IPS-18c (cell line): ENCODE results near the gene PRKAG2.

Experiments used
- H3K4me3 ChIP-seq: 2 replicates; pipeline ENCODE4 v1.7.0; 2013; ENCODE audit warnings: low read depth, mild to moderate bottlenecking, low read length, moderate library complexity; ENCODE audit not compliant: insufficient read depth
- H3K9me3 ChIP-seq: one replicate; pipeline ENCODE4 v1.6.1; 2013; ENCODE audit warnings: mild to moderate bottlenecking, low read length, moderate library complexity; ENCODE audit not compliant: control insufficient read depth, insufficient read depth

PRKAG2 gene

DNA sequence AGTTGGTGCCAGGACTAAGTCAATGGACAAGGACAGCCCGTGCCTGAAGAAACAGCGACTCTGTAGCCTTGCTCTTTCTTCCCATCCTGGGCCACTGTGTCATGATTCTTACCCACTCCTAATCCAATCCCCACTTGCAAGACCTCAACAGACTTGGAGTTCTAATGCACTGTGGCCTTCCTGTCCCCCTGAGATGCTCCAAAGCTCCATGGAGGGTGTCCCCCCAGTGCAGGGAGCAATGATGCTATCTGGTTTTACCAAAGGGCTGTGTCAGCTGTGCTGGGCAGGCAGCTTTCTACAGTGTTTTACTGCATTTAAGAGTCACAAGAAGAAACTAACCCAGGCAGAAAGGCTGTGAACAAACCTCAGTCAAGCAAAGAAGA lies 108.1 kb downstream of the PRKAG2 start:
- Histone ChIP-seq H3K4me3 (no peak overlapping the region), H3K9me3 (no peaks in the 10 kb centered on the region)

DNA sequence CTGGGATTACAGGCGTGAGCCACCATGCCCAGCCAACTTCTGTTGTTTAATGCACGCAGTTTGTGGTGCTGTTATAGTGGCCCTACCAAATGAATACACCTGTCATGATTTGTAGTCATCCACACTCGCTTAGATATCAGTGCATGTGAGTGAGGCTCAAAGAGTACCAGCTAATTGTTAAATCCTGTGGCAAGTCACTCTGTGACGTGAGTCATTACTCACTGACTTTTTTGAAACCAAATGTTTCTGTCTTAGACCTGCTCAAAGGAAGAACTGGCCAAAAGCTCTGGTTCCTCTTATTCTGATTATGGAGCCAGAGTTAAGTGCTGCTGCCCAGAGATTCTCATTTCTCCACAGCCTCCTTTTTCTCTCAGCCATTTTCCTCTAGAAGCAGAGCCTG lies 109.4 kb downstream of the PRKAG2 start:
- Histone ChIP-seq H3K9me3 (no peaks in the 10 kb centered on the region), H3K4me3 (no peak overlapping the region)

DNA sequence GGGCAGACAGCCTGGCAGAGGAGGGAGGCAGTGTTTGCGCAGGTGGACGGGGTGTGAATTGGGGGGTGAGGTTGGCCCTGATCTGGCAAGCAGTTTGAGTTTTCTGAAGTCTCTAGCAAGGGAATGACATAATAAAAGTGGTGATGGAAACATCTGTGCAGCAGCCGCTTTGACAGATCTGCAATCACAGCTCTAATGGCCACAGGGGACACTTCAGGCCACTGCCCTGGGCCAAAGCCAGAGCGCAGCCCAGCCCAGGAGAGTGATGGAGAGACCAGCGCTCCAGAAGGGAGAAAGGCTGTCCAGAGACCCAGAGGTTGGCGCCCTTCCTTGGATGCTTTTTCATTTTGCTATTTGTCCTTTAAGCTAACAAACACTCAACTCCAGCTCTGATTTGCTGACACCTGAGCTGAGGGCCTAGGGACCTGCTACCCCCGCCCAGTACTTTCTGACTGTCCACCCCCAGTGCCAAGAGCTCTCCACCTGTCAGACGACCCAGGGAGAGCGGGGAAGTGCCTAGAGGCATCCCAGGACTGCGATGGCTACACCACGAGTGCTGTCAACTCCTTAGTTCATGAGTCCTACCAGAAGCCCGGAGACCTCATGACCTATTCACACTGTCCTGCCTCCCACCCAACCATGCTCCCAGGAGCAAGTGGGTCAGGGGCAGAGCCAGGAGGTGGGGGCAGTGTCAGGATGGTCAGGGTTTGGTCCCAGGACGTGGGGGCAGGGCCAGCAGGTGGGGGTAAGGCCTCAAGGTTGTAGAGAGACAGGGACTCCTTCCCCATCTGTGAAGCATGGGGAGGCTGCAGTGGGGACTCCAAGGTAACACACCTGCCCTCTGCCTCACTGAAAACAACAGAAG lies 112.6 kb downstream of the PRKAG2 start:
- Histone ChIP-seq H3K9me3 (no peaks in the 10 kb centered on the region), H3K4me3 (no peak overlapping the region)

DNA sequence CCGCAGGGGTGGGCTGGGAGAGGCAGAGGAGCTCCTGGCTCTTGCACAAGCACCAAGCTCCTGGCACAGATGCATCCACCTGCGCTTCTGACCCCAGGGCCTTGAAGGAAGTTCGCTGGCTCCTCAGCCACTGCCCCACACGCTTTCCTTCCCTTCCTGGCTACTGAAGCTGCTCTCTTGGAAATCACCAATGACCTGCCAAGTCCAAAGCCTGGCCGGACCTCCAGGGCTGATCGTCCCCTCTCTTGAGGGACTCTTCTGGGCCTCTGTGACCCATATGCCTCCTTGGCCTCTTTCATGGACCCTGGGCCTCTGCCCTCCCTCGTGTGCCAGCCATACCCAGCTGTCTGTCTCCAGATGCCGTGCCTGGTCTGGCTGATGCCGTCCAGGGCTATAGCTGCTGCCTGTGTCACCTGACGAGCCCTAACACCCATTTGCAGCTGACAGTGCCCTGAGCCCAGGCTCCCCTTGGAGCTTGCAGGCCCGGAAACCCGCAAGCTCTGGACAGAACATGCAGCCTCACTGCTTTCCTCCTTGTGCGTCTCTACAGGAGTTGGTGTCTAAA lies 113.4 kb downstream of the PRKAG2 start:
- Histone ChIP-seq H3K9me3 (no peaks in the 10 kb centered on the region), H3K4me3 (no peak overlapping the region)

DNA sequence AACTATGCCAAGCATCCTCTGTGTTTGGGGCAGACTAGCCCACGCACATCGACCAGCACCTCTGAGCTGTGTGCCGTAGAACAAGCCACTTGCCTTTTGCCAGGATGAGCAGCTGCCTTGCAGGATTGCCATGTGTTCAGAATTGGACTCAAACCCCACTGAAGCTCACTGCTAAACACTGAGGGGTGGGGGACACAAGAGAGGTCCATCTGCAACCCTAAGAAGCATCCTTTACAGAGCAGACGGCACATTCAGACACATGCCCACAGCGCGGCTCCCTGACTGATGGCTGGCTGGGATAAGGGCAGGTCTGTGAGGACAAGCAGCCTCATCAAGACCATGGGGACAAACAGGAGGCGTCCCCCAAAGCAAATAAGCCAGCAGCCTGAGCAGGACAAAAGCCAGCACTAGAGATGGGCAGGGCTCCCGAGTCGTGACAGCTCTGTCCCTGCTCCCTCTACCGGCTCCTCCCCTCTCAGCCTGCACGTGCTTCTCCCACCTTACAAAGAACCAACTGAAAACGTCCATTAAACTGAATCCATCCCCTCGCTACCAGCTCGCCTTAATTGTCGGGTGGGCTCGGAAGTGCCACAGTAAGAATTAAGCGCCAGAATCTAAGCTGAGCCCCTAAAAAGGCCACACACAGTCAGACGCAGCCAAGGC lies 114.2 kb downstream of the PRKAG2 start:
- H3K9me3 ChIP-seq: no peaks in the 10 kb centered on the region
- H3K4me3 ChIP-seq: no peak overlapping the region

DNA sequence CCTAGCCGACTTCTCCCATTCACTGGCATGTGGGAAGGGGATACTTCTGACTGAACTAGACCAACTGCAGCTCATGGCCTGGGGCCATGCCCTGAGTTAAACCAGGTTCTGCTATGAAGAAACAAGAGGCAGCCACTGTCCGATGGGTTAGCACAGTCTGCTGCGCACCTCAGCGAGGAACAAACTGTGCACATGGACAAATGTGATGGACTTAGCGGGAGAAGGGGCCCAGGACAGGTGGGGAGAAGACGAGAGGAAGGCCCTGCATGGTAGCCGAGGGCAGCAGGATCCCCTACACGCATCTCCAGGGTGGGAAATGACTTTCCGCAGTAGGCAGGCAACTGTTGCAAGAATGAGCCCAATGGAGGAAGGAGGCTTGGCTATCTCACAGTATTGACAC lies 115.0 kb downstream of the PRKAG2 start:
- Histone ChIP-seq H3K9me3 (no peaks in the 10 kb centered on the region), H3K4me3 (no peak overlapping the region)

DNA sequence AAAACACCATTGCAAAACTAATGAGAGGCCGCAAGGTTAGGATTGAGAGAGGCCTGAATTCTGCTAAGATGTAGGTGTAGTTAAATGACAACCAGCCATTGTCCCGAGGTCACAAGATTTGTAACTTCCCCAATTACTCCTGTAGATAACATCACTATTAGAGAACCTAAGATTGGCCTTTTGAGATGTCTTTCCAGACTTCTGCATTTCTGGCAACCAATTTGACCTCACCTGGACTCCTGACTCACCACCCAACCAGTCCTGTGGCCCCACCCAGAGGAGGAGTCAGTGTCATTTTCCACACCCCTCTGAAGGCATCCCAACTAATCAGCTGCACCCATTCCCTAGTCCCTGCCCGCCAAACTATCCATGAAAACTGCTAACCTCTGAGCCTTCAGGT lies 115.7 kb downstream of the PRKAG2 start:
- H3K9me3 ChIP-seq: no peaks in the 10 kb centered on the region

DNA sequence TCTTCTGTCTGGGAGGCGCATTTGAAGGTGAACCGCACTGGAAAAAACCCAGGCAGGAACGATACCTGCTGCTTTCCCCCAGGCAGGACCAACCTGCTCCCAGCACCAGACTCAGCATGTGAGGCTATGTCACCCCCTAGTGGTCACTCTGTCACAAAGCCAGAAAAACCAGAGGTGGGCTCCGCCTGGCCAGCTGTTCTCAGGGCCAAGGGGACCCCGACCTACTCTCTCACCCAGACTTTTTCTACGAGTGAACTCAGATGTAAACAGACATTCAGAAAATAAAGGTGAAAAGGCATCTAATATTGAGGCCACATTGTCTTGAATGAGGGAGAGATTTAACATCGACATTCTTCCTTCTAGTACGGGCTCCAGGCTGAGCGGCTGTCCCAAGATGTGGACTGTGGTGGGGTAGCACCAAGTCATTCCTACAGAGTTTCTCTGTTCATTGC lies 117.3 kb downstream of the PRKAG2 start:
- no peak overlapping the region for H3K4me3 ChIP-seq
- no peaks in the 10 kb centered on the region for H3K9me3 ChIP-seq

More for the DNA sequence above, 115.7 kb downstream of the PRKAG2 start:
- no peak overlapping the region for H3K4me3 ChIP-seq

DNA sequence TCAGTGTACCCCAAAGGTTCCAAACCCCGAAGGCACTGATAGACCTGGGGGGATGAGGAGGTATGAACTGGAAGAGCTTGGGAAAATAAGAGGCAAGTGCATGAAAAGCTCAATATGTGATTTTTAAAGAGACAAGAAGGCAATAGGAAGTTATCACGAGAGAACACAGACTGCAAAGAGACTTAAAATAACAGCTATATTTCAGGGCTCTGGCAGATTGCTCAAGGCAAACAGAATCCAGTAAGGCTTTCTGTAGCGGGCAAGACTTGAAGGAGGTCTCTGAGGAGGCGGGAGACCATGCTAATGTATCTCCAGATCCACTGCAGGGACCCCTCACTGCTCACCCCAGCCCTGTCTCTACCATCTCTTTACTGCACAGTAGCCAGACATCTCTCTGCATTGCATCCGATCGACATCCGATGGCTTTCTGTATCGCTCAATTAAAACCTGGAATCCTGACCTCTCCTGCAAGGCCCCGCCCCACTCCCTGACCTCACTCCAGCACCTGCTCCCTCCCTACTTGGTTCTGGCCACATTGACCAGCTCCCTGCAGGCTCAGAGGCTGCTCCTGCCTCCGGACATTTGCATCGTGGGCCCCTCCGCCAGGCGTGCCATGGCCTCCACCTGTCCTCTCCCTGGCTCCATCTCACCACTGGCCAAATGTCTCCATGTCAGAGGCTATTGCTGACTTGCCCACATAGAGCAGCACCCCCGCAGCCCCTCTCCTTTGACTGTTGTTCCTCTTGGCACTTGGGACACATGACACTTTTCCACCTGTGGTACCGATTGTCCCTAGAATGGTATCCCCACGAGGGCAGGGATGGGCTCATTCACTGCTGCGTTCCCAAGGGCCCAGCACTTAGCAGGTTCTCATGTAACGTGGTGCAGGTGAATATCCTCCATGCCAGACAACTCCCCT lies 118.0 kb downstream of the PRKAG2 start:
- no peaks in the 10 kb centered on the region for H3K9me3 ChIP-seq
- H3K4me3 ChIP-seq: no peak overlapping the region

DNA sequence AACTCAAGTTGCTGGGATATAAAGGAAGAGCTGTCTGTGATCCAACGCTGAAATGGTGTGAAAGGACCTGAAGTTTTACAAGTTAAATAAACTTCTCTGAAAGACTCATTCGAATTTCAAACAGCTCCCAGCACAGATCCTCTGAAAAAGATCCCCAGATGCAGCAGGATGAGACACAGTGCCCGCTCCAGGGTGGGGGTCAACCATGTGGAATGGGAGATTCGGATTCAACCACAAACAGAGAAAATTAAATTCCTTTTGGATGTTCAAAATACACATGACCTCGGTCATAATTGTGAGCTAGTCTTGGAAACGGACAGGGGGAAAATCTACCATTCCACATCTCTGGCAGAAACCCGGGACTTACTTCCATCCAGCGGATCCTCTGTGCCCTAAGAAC lies 119.6 kb downstream of the PRKAG2 start:
- Histone ChIP-seq H3K9me3 (no peaks in the 10 kb centered on the region), H3K4me3 (no peak overlapping the region)

DNA sequence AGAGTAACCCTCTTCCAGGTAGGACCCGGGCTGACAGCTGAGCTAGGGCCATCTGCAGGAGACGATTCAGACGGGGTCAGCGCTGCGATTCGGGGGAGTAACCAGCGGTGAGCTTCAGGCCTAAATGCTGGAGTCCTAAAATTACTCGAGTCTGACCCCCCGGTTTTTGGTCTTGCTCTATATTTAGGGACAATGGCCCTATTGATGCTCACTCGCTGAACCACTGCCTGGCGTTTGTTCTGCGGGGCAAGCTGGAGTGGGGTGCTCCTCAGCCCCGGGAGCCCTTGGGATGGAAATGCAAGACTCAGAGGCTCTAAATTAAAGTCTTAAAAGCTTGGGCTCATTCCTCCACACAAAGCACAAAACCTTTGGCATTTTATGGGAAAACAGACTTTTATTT lies 120.0 kb downstream of the PRKAG2 start:
- peaks cover 2% of the 10 kb centered on the region for H3K9me3 ChIP-seq
- no peak overlapping the region; the same call in 1 of the 2 replicates for H3K4me3 ChIP-seq

DNA sequence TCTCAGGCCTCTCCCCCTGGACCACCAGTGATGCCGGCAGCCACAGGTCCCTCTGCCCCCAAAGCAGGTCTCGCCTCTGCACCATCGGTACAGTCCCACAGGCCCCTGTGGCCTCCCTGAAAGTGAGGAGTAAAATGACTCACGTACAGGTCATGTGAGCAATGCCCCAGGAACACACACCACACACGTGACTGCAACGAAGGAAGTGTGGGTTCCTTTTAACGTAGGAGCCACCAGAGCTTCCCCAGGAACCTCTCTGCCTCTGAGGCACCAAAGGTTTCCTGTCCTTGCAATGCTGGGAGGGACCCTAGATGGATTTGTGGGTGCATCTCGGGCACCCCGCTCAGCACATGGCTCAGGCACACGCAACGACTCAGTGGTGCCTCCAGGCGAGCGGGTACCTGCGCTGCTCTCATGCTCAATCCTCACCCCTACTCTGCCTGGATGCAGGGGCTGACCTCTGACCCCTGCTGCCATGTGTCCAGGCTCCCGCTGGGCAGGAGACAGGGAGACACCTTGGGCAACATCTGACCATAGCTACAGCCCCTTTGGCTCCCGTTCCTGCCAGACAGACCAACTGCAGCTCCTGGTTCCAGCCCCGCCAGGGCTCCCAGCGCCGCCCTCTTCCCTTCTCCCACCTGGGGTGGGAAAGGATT lies 120.7 kb downstream of the PRKAG2 start:
- no peak overlapping the region; the same call in 1 of the 2 replicates for H3K4me3 ChIP-seq
- peaks cover 2% of the 10 kb centered on the region for H3K9me3 ChIP-seq

DNA sequence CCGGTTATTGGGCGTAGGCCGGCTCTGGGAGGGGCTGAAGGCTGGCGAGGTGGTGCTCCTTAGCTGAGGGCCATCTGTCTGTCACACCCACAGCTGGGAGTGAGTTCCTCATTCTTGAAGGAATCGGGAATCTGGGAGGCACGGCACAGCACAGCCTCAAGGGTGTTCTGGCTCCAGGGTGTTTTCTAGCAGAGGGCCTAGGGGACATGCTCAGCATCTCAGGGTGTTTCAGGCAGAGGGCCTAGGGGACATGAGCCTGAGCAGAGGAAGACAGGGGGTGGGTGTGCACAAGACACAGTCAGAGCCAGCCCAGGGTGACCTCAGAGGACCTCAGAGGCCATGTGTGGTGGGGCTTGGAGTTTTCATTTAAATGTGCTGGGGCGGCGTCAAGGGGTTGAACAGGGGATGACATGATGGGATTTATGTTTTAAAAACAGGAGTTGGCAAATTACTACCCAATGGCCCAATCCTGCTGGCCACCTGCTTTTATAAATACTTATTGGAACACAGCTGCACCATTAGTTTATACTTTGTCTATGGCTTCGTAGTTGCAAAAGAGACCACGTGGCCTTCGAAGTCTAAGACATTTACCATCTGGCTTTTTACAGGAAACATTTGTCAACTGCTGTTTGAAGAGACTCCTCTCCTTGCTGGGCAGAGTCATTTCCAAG lies 121.6 kb downstream of the PRKAG2 start:
- H3K4me3 ChIP-seq: no peak overlapping the region
- peaks cover 2% of the 10 kb centered on the region for H3K9me3 ChIP-seq

DNA sequence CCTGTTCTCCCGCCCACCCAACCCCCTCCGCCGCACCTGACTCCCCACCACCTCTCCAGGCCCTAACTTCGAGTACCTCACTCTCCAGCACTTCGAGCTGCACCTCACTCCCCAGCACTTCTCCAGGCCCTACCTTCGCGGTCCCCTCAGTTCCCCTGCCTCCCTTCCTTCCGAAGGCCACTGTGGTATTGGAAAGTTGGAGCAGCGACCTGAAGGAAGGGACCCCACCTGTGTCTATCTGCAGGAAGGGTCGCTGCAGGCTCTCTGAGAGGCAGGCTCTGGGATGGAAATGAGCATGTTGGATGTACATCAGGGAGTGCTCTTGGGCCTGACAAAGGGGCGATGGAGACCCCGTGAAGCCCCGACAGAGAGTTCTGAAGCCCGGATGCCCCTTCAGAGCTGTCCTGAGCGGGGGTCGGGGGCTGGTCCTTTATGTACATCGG lies 122.2 kb downstream of the PRKAG2 start:
- Histone ChIP-seq H3K9me3 (peaks cover 2% of the 10 kb centered on the region), H3K4me3 (no peak overlapping the region)

DNA sequence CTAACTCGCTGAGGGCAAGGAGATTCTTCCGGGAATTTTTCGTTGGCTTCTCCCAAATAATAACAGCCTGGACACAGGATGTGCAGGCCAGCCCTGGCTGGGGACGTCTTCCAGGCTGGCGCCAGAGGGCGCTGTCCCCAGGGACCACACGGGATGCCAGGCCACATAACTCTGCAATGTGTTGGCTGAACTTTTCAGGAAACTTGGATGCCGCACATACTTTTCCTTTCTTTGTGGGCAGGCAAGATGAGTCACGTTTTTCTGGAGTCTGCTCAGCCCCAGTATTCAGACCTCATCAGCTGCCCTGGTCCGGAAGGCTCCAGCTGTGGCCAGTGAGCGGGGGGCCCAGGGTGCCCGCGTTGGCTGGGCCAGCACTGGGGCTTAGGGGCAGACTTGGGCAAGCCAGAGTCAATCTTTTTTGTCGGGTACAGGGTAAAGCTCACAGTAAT lies 122.7 kb downstream of the PRKAG2 start:
- Histone ChIP-seq H3K4me3 (no peak overlapping the region), H3K9me3 (peaks cover 2% of the 10 kb centered on the region)
